ENCODE results near the gene MIGA2. TPM values are rescaled to one million over a fixed set of nuclear protein-coding genes. Genes with fewer than 3 reads are reported as not detected.
"Not testable (repeated sequence)": the region's sequence is repeated elsewhere in the genome, so short reads cannot be mapped to it uniquely, and the experiment has no call there.

The MIGA2 gene
- total RNA-seq, 1 donor from 2014 or later: 37.9 TPM

DNA sequence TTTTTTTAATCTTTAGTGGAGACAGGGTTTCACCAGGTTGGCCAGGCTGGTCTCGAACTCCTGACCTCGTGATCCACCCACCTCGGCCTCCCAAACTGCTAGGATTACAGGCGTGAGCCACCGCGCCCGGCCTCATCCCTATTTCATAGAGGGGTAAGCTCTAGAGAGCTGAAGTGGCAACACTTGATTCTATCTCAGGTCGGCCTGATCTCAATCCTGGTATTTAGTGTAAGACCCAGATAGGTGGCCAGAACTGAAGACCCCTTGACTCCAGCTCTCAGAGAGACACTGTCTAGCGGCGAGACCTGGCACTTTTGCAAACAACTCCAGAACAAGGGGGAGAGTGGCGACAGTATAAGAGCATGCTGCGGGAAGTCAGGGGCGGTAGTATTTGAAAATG is 588 bp upstream of the MIGA2 start:
- not testable (repeated sequence) for DNase-seq (ENCODE audit: low read depth)

DNA sequence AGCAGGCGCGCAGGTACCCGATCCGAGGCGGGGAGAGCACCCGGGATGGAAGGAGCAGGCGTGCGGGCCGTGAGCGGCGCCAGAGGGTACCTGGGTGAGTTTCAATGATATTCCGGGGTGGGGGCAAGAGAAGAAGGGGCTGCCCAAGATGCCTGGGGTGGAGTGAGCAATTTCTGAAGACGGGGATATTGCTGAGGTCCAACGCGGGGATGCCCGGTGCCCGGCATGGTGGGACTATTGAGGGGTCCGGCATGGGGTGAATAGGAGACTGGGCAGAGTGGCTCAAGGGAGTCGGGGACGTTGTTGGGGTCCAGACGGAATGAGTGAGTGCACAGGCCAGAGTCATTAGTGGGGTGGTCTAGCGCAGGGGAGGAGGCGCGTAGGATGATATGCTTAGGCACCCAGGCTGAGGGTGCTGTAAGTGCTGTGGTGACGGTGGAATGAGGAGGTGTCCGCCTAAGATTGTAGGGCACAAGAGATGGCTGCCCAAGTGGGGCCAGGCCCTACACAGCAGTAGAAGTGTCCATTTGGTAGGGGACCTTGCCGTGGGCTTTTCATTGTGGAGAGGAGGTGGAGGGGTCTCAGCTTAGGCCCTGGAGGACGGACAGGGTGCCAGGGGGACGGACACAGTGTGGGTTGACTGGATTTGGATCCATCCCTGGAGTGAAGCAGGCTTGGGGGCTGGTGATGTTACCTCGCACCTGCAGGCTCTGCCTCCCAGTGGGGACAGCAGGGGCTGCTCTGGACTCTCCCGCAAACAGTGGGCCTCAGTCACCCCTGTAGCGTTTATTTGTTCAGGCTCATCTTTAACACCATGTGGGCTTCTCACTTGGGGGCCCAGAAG is 719 bp downstream of the MIGA2 start:
- DNase-seq (ENCODE audit: low read depth): no peak

DNA sequence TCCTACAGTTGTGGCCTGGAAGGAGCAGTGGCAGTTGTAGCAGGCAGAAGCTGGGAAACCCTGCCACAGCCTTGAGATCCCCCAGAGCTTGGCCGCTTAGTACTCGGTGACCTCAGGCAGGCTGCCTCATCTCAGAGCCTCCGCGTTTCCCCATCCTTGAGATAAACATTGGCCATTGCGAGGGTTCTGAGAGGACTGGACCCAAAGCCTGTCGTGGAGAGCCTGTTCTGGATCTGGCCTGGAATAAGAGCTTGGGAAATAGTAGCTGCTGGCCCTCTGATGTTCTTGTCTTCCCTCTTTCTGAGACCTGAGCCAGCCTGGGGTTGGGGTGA is 1.3 kb downstream of the MIGA2 start:
- DNase-seq (ENCODE audit: low read depth): no peak

GRCh38 chr9:129038109-129038852 is 1.9 kb downstream of the MIGA2 start:
- DNase-seq (ENCODE audit: low read depth): no peak

DNA sequence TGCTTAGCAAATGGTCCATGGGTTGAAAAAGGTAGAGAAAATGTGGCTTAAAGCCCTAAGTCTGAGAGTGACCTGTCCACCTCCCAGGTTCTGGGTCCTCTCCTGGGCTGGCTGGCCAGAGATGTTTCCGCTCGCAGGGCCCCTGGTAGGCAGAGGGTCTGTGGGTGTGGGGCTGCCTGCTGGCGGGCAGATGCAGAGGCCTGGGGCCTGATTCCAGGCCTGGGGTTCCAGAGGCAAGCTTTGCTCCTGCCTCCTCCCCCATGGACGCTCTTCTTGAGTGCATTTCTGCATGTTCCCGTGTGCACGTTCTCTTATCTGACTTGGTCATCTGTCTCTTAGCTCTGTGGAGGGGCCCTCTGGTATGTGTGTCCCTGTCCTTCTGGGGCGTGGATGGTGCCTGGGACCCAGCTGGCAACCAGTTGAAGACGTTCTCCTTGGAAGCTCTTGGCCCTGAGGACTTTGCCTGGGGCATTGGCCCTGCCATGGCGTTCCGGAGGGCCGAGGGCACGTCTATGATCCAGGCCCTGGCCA is 3.8 kb downstream of the MIGA2 start:
- no peak for DNase-seq (ENCODE audit: low read depth)

- DNase-seq (ENCODE audit: low read depth): no peak
Observed at GRCh38 chr9:129042016-129042415, 5.6 kb downstream of the MIGA2 start.

DNA sequence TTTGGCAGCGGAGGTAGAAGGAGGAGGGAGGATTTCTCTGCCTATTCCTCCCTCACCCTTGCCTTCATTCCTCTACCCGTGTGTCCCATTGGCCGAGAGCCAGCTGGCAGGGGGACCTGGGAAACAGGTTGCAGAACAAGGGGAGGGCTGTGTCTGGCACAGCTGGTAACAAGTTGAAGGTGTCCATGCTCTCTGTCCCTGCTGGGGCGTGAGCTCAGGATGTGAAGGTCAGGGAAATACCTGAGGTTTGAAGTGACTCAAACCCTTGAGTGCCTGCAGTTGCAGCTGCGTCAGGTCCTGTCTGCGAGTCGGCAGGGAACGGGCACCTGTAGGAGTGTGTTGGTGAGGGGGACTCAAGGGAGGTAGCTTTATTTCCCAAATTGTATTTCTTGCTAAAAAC is 16.2 kb downstream of the MIGA2 start:
- no peak for DNase-seq (ENCODE audit: low read depth)

DNA sequence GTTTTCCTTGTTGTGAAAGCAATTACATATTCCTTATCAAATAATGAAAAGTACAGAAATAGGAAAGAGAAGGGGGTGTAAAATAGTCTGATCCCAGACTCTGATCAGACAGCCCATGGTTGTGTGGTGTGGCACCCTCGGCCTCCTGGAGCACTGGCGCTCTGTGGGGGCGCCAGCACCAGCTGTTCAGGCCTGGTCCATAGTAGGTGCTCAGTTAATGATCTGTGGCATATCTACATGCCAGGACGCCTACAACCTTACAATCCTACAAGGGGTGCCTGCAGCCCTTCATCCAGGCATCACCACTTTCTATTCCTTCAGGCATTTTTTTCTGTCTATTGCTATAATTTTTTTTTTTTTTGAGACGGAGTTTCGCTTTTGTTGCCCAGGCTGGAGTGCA is 16.6 kb downstream of the MIGA2 start:
- DNase-seq (ENCODE audit: low read depth): no peak

GRCh38 chr9:129054163-129054851 is 17.9 kb downstream of the MIGA2 start:
- no peak for DNase-seq (ENCODE audit: low read depth)

- DNase-seq (ENCODE audit: low read depth): no peak
Observed at GRCh38 chr9:129058965-129059795, 22.8 kb downstream of the MIGA2 start.

DNA sequence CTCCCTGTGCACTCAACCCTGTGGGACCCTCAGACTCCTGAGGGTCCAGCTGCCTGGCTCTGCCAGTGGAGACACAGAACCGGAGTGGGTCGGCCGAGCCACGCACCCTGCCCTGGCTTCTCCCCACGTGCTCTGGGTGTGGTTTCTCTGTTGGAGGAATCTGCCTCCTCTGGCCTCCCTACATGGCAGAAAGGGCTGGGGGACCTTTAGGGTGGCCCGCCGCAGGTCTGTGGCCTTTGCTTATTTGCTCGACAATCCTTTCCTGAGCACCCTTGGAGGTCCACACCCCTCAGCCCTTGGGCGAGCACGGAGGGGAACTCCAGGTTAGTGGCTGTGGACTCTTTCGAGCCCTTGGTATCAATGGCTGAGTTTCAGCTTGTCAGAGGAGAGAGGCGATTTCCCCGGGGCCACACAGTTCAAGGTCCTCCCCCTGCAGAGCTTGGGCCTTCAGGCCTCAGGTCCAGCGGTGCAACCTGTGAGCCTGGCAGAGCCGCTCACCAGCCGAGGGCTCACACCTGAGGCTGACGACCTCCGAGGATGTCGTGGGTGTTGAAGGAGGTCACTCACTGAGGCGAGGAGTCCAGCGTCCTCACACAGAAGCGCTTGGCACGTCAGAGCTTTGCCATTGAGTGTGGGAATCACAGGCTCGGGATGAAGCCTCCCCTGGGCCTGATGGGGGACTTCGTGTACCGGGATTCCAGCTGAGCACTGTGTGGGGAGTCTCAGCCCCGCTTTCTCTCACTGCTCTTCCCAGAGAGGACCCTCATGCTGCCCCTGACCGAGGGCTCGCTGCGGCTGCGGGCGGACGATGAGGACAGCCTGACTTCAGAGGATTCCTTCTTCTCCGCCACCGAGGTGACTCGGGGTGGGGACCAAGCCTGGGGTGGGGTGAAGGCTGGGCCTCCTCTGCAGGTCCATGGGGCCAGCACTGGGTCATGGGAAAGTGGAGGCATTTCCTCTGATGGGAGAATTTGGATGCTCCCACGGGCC is 23.7 kb downstream of the MIGA2 start:
- DNase-seq (ENCODE audit: low read depth): no peak

DNA sequence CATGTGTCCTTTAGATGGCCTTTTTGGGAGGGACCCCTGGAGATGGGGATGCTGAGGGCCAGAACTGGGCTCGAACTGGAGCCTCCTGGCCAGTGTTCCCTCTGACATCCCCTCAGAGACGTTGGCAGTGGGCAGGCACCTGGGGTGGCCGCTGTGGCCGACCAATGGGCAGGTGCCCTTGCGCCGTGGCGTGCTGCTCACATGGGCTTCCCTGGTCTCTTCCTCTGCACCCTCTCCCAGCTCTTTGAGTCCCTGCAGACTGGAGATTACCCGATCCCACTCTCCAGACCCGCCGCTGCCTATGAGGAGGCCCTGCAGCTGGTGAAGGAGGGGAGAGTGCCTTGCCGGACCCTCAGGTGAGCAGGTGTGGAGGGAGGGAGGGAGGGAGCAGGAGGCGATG is 24.6 kb downstream of the MIGA2 start:
- no peak for DNase-seq (ENCODE audit: low read depth)

DNA sequence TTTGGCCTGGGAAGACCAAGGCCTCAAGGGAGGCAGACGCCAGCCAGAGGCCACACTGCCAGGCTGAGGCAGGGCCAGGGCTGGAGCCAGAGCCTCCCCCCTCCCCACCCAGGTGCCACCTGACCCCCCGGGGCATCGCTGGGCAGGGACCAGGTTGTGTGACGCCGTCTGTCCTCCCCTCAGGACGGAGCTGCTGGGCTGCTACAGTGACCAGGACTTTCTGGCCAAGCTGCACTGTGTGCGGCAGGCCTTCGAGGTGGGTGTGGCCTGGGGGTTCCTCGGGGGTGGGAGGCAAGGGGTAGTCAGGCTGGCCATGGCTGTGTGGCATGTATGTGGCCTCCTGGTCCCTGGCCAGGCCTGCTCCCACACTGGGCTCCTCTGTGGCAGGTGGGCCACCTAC is 26.6 kb downstream of the MIGA2 start:
- DNase-seq (ENCODE audit: low read depth): no peak

DNA sequence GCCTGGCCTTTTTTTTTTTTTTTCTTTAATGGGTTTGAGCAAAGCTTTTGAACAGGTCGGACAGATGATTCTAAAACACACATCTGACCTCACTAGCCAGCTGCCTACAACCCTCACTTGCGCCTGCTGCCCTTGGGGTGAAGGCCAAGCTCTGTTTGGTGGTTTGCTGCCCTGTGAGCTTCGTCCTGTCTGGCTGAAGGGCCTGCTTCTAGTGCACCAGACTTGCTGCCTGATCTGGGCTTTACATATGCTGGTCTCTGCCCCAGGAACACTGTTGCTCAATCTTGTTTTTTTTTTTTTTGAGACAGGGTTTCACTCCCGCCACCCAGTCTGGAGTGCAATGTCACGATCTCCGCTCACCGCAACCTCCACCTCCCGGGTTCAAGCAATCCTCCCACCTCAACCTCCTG is 28.1 kb downstream of the MIGA2 start:
- DNase-seq (ENCODE audit: low read depth): no peak

GRCh38 chr9:129068110-129068509 is 31.7 kb downstream of the MIGA2 start:
- DNase-seq (ENCODE audit: low read depth): no peak

GRCh38 chr9:129068990-129069861 is 32.8 kb downstream of the MIGA2 start:
- DNase-seq (ENCODE audit: low read depth): peak; percentile 94

DNA sequence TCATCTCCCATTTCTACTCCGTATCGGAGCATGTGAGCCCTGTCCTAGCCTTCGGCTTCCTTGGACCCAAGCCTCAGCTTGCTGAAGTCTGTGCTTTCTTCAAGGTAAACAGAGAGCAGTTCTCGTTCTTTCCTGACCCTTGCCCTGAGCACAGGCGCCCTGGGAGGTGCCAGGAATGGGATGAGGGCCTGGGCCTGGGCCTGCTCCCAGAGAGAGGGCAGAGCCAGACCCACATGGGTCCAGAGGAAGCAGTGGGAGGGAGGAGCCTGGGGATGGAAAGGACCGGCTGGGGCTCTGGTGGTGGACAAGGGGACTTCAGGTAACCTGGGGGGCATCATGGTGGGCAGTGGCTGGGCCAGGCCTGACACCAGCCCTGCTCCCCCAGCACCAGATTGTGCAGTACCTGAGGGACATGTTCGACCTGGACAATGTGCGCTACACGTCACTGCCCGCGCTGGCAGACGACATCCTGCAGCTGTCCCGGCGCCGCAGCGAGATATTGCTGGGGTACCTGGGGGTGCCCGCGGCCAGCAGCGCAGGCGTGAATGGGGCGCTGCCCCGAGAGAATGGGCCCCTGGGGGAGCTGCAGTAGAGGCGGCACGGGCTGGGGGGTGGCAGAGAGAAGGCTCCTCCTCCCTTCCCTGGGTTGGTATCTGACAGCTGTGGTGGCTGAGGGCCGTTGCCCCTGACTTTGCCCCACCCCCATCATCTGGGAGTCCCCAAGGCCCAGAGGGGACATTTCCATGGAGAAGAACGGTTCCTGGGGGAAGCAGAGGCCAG is 33.6 kb downstream of the MIGA2 start:
- DNase-seq (ENCODE audit: low read depth): no peak
